Astrocyte (in vitro differentiated cells and primary cell): Measurements from ENCODE around the gene BATF. TPM values are rescaled to one million over a fixed set of nuclear protein-coding genes. Genes with fewer than 3 reads are reported as not detected.

Experiments used
- DNase-seq: peaks from one replicate; pipeline ENCODE4 v3.0.0-alpha.2; 2010; ENCODE audit warnings: low read depth
- FAIRE-seq: peaks from 2 replicates; lab custom pipeline; 2011; peaks lifted over from hg19 to GRCh38; lab: Jason Lieb, UNC
- H2AFZ ChIP-seq: 2 replicates; pipeline ENCODE4 v1.6.0; 2012; ENCODE audit warnings: low read depth, low read length, inconsistent platforms
- H3K27ac ChIP-seq: 2 replicates; pipeline ENCODE4 v1.5.1; 2011; ENCODE audit warnings: low read depth, low read length, inconsistent platforms
- H3K27me3 ChIP-seq: 2 replicates; pipeline ENCODE4 v1.6.0; 2011; ENCODE audit warnings: low read length, inconsistent platforms; ENCODE audit not compliant: insufficient read depth
- H3K36me3 ChIP-seq: 2 replicates; pipeline ENCODE4 v1.5.1; 2011; ENCODE audit warnings: low read length, inconsistent platforms; ENCODE audit not compliant: insufficient read depth
- H3K4me1 ChIP-seq: 2 replicates; pipeline ENCODE4 v1.5.1; 2011; ENCODE audit warnings: low read length, inconsistent platforms; ENCODE audit not compliant: insufficient read depth
- H3K4me2 ChIP-seq: 2 replicates; pipeline ENCODE4 v1.6.0; 2012; ENCODE audit warnings: low read length, inconsistent platforms
- H3K4me3 ChIP-seq: 2 replicates; pipeline ENCODE4 v1.5.1; 2011; ENCODE audit warnings: low read depth, mild to moderate bottlenecking, low read length, inconsistent platforms; ENCODE audit not compliant: insufficient read depth
- H3K79me2 ChIP-seq: 2 replicates; pipeline ENCODE4 v1.6.0; 2012; ENCODE audit warnings: mild to moderate bottlenecking, low read length, inconsistent platforms; ENCODE audit not compliant: insufficient read depth
- H3K9ac ChIP-seq: 2 replicates; pipeline ENCODE4 v1.6.0; 2012; ENCODE audit warnings: mild to moderate bottlenecking, low read length, inconsistent platforms
- H3K9me3 ChIP-seq: 2 replicates; pipeline ENCODE4 v1.5.1; 2012; ENCODE audit warnings: low read depth, mild to moderate bottlenecking, low read length, inconsistent platforms; ENCODE audit not compliant: insufficient read depth
- H4K20me1 ChIP-seq: 2 replicates; pipeline ENCODE4 v1.6.0; 2012; ENCODE audit warnings: low read length, inconsistent platforms; ENCODE audit not compliant: insufficient read depth
- H3K27ac Mint-ChIP-seq: one replicate; pipeline ENCODE4 v1.8.0; 2021; ENCODE audit warnings: mild to moderate bottlenecking, mixed read lengths; ENCODE audit not compliant: unreplicated experiment
- H3K27me3 Mint-ChIP-seq: one replicate; pipeline ENCODE4 v1.8.0; 2021; ENCODE audit warnings: low read depth, mixed read lengths; ENCODE audit not compliant: unreplicated experiment
- H3K36me3 Mint-ChIP-seq: one replicate; pipeline ENCODE4 v1.8.0; 2021; ENCODE audit warnings: low read depth, mixed read lengths; ENCODE audit not compliant: unreplicated experiment
- H3K4me1 Mint-ChIP-seq: one replicate; pipeline ENCODE4 v1.8.0; 2021; ENCODE audit warnings: low read depth, mixed read lengths; ENCODE audit not compliant: unreplicated experiment
- H3K4me3 Mint-ChIP-seq: one replicate; pipeline ENCODE4 v1.8.0; 2021; ENCODE audit warnings: mild to moderate bottlenecking, moderate library complexity, mixed read lengths; ENCODE audit not compliant: unreplicated experiment
- H3K9me3 Mint-ChIP-seq: one replicate; pipeline ENCODE4 v1.8.0; 2021; ENCODE audit warnings: mild to moderate bottlenecking, mixed read lengths; ENCODE audit not compliant: unreplicated experiment
- EZH2 ChIP-seq: IDR thresholded peaks from 2 replicates; pipeline ENCODE4 v1.6.1; 2012; ENCODE audit warnings: mild to moderate bottlenecking, low read length, inconsistent platforms; ENCODE audit not compliant: insufficient read depth
- total RNA-seq: library from RNA; stranded (reverse); gene quantifications from 2 replicates; pipeline ENCODE4 v1.2.1, GENCODE V29; 2021
- TF ChIP-seq, protein P1 (sequence below): IDR thresholded peaks from 2 replicates; pipeline ENCODE4 v1.5.1; 2011; ENCODE audit warnings: low read depth, mild to moderate bottlenecking, inconsistent platforms, low read length, moderate library complexity; ENCODE audit not compliant: insufficient read depth

BATF gene
- total RNA-seq, 1 donor from 2014 or later, result not detected

DNA sequence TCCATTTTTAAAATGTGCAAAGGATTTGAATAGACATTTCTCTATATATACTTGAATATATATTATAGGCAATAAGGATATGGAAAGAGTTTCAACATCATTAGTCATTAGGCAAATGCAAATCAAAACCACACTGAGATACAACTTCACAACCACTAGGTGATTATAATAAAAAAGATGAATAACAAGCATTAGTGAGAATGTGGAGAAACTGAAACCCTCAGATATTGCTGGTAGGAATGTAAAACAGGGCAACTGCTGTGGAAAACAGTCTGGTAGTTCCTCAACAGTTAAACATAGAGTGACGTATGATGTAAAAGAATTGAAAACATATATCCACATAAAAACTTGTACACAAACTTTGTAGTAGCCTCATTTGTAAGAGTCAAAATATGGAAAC lies 11.7 kb upstream of the BATF start:
- Mint-ChIP-seq H3K4me1 (no peaks in the 10 kb centered on the region), H3K9me3 (peaks cover 18% of the 10 kb centered on the region), H3K4me3 (no peak overlapping the region), H3K36me3 (no peaks in the 10 kb centered on the region), H3K27me3 (peaks cover under 1% of the 10 kb centered on the region), H3K27ac (no peak overlapping the region)
- H4K20me1 ChIP-seq, result no peaks in the 10 kb centered on the region
- H3K4me1 ChIP-seq, result no peaks in the 10 kb centered on the region
- no peak overlapping the region for H3K9ac ChIP-seq
- no peaks in the 10 kb centered on the region for H3K9me3 ChIP-seq
- DNase-seq (no peak), FAIRE-seq (no peak)
- no peaks in the 10 kb centered on the region for H3K36me3 ChIP-seq
- no peak overlapping the region for H3K27ac ChIP-seq
- H3K4me2 ChIP-seq, result no peak overlapping the region
- H3K4me3 ChIP-seq, result no peak overlapping the region
- H2AFZ ChIP-seq, result no peak overlapping the region
- H3K27me3 ChIP-seq, result peaks cover 4% of the 10 kb centered on the region
- H3K79me2 ChIP-seq, result no peaks in the 10 kb centered on the region
- TF ChIP-seq, protein P1, sequence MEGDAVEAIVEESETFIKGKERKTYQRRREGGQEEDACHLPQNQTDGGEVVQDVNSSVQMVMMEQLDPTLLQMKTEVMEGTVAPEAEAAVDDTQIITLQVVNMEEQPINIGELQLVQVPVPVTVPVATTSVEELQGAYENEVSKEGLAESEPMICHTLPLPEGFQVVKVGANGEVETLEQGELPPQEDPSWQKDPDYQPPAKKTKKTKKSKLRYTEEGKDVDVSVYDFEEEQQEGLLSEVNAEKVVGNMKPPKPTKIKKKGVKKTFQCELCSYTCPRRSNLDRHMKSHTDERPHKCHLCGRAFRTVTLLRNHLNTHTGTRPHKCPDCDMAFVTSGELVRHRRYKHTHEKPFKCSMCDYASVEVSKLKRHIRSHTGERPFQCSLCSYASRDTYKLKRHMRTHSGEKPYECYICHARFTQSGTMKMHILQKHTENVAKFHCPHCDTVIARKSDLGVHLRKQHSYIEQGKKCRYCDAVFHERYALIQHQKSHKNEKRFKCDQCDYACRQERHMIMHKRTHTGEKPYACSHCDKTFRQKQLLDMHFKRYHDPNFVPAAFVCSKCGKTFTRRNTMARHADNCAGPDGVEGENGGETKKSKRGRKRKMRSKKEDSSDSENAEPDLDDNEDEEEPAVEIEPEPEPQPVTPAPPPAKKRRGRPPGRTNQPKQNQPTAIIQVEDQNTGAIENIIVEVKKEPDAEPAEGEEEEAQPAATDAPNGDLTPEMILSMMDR, result no peak
- TF ChIP-seq EZH2, result no peak

DNA sequence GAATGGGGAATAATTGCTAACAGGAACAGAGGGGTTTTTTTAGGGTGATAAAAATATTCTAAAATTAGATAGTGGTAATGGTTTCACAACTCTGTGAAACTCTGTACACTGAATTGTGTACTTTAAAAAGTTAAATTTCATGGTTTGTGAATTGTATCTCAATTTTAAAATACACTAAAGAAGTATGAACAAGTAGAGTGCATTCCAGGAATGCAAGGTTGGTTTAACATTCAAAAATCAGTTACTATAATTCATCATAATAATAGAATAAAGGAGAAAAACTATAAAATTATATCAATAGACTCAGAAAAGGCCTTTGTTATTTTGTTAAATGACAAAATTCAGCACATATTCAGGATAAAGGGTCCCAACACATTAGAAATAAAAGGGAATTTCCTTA lies 11.1 kb upstream of the BATF start:
- TF ChIP-seq EZH2, result no peak
- TF ChIP-seq, protein P1, result no peak

DNA sequence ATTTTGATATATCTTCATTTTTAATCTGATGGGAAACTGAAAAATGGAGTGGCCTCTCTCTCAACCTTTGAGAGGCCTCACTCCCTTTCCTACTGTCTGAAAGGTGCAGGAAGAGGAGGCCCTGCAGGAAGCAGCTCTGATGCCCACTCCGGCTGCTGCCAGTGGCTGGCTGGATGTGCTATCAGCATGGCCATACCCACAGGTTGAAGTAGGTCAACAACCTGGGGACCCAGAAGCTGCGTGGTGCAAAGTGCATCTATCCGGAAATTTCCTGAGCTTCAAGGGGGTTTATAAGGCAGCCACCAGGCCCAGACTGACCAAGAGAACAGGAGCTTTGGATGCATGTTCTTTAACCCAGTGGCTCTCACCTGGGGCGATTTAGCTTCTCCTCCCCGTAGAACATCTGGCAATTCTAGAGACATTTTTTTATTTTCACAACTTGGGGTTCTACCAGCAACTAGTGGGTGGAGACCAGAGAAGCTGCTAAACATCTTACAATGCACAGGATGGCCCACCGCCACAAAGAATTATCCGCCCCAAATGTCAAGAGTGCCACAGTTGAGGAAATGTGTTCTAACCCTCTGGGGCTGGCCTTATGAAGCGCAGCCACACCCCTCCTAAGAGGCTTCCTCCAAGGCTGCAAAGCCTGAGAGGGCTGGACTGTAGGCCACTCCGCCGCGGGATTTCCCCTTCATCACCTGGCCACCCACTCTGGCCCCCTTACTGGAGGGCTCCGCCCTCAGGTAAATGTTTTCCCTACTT lies 8.2 kb upstream of the BATF start:
- H3K4me3 Mint-ChIP-seq, result no peak overlapping the region
- Histone ChIP-seq H3K9me3 (no peaks in the 10 kb centered on the region), H3K4me1 (no peaks in the 10 kb centered on the region), H4K20me1 (no peaks in the 10 kb centered on the region), H3K4me2 (no peak overlapping the region), H3K36me3 (no peaks in the 10 kb centered on the region), H3K27ac (no peak overlapping the region), H2AFZ (no peak overlapping the region), H3K9ac (no peak overlapping the region), H3K79me2 (no peaks in the 10 kb centered on the region), H3K27me3 (peaks cover 19% of the 10 kb centered on the region), H3K4me3 (no peak overlapping the region)
- H3K27ac Mint-ChIP-seq, result no peak overlapping the region
- peaks cover 18% of the 10 kb centered on the region for H3K9me3 Mint-ChIP-seq
- peaks cover 7% of the 10 kb centered on the region for H3K27me3 Mint-ChIP-seq
- FAIRE-seq (no peak), DNase-seq (no peak)
- H3K4me1 Mint-ChIP-seq, result no peaks in the 10 kb centered on the region
- H3K36me3 Mint-ChIP-seq, result no peaks in the 10 kb centered on the region
- TF ChIP-seq, protein P1, result no peak
- TF ChIP-seq EZH2, result no peak

More for the DNA sequence above, 11.1 kb upstream of the BATF start:
- FAIRE-seq (no peak), DNase-seq (no peak)
- Histone ChIP-seq H3K9ac (no peak overlapping the region), H3K4me1 (no peaks in the 10 kb centered on the region), H3K27ac (no peak overlapping the region), H3K36me3 (no peaks in the 10 kb centered on the region), H3K27me3 (peaks cover 11% of the 10 kb centered on the region), H3K79me2 (no peaks in the 10 kb centered on the region), H3K4me2 (no peak overlapping the region), H2AFZ (no peak overlapping the region), H3K9me3 (no peaks in the 10 kb centered on the region), H4K20me1 (no peaks in the 10 kb centered on the region), H3K4me3 (no peak overlapping the region)
- Mint-ChIP-seq H3K4me1 (no peaks in the 10 kb centered on the region), H3K9me3 (peaks cover 18% of the 10 kb centered on the region), H3K27ac (no peak overlapping the region), H3K4me3 (no peak overlapping the region), H3K36me3 (no peaks in the 10 kb centered on the region), H3K27me3 (peaks cover 5% of the 10 kb centered on the region)
